WTC11 (cell line): ENCODE results near the gene LLGL1.

Experiments used
- ATF1 ChIP-seq: sonication (generic); formaldehyde crosslinking; IDR thresholded peaks from 2 replicates; pipeline ENCODE4 v1.8.1; 2023; ENCODE audit warnings: mild to moderate bottlenecking, moderate library complexity, missing genetic modification reagents
- CREB1 ChIP-seq: sonication (generic); formaldehyde crosslinking; IDR thresholded peaks from 2 replicates; pipeline ENCODE4 v1.8.0; 2023; ENCODE audit warnings: mild to moderate bottlenecking, missing genetic modification reagents
- CREM ChIP-seq: sonication (generic); formaldehyde crosslinking; IDR thresholded peaks from 2 replicates; pipeline ENCODE4 v1.8.1; 2022; ENCODE audit warnings: mild to moderate bottlenecking, missing genetic modification reagents, moderate library complexity
- CTCF ChIP-seq: fragments of 200-600 bp; IDR thresholded peaks from 2 replicates; pipeline ENCODE4 v1.8.0; 2022; ENCODE audit warnings: antibody characterized with exemption
- ELF4 ChIP-seq: sonication (generic); formaldehyde crosslinking; IDR thresholded peaks from 2 replicates; pipeline ENCODE4 v1.8.1; 2022; ENCODE audit warnings: low read depth, mild to moderate bottlenecking, moderate library complexity, missing genetic modification reagents
- FOXK1 ChIP-seq: sonication (generic); formaldehyde crosslinking; IDR thresholded peaks from 2 replicates; pipeline ENCODE4 v1.8.0; 2022; ENCODE audit warnings: mild to moderate bottlenecking, moderate library complexity, missing genetic modification reagents
- MAX ChIP-seq: sonication (generic); formaldehyde crosslinking; IDR thresholded peaks from 2 replicates; pipeline ENCODE4 v1.8.0; 2022; ENCODE audit warnings: mild to moderate bottlenecking, missing genetic modification reagents
- NR1H2 ChIP-seq: sonication (generic); formaldehyde crosslinking; IDR thresholded peaks from 2 replicates; pipeline ENCODE4 v1.9.0; 2021; ENCODE audit warnings: mild to moderate bottlenecking, moderate library complexity, missing genetic modification reagents
- SMAD3 ChIP-seq: sonication (generic); formaldehyde crosslinking; IDR thresholded peaks from 2 replicates; pipeline ENCODE4 v1.8.0; 2022; ENCODE audit warnings: missing genetic modification reagents, mild to moderate bottlenecking, borderline replicate concordance
- TEAD1 ChIP-seq: sonication (generic); formaldehyde crosslinking; IDR thresholded peaks from 2 replicates; pipeline ENCODE4 v1.8.0; 2022; ENCODE audit warnings: mild to moderate bottlenecking, missing genetic modification reagents
- USF1 ChIP-seq: sonication (generic); formaldehyde crosslinking; IDR thresholded peaks from 2 replicates; pipeline ENCODE4 v1.8.0; 2022; ENCODE audit warnings: mild to moderate bottlenecking, missing genetic modification reagents
- USF2 ChIP-seq: sonication (generic); formaldehyde crosslinking; IDR thresholded peaks from 2 replicates; pipeline ENCODE4 v1.8.1; 2023; ENCODE audit warnings: mild to moderate bottlenecking, missing genetic modification reagents, moderate library complexity
- TF ChIP-seq, protein P1 (sequence below): sonication (generic); formaldehyde crosslinking; IDR thresholded peaks from 2 replicates; pipeline ENCODE4 v1.8.1; 2022; ENCODE audit warnings: mild to moderate bottlenecking, moderate library complexity, missing genetic modification reagents
- TF ChIP-seq, protein P2 (sequence below): sonication (generic); formaldehyde crosslinking; IDR thresholded peaks from 2 replicates; pipeline ENCODE4 v1.8.1; 2023; ENCODE audit warnings: mild to moderate bottlenecking, missing genetic modification reagents, moderate library complexity

- TF ChIP-seq CTCF (no peak), ELF4 (CRISPR knock-in tag) (no peak), NR1H2 (CRISPR knock-in tag) (no peak), CREB1 (no peak), CREM (CRISPR knock-in tag) (no peak), USF2 (CRISPR knock-in tag) (no peak), ATF1 (CRISPR knock-in tag) (no peak), FOXK1 (CRISPR knock-in tag) (no peak), USF1 (CRISPR knock-in tag) (no peak), SMAD3 (no peak), TEAD1 (CRISPR knock-in tag) (no peak), MAX (no peak)
- TF ChIP-seq, protein P1, sequence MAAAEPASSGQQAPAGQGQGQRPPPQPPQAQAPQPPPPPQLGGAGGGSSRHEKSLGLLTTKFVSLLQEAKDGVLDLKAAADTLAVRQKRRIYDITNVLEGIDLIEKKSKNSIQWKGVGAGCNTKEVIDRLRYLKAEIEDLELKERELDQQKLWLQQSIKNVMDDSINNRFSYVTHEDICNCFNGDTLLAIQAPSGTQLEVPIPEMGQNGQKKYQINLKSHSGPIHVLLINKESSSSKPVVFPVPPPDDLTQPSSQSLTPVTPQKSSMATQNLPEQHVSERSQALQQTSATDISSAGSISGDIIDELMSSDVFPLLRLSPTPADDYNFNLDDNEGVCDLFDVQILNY (CRISPR knock-in tag) = no peak
- TF ChIP-seq, protein P2, sequence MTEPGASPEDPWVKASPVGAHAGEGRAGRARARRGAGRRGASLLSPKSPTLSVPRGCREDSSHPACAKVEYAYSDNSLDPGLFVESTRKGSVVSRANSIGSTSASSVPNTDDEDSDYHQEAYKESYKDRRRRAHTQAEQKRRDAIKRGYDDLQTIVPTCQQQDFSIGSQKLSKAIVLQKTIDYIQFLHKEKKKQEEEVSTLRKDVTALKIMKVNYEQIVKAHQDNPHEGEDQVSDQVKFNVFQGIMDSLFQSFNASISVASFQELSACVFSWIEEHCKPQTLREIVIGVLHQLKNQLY = no peak
Measured at GRCh38 chr17:18187821-18188761, 37.3 kb upstream of the LLGL1 start.
